Testis (tissue), 3 donors: ENCODE measurements around the gene VEGFA. TPM values are rescaled to one million over a fixed set of nuclear protein-coding genes. Genes with fewer than 3 reads are reported as not detected.

Experiments
- DNase-seq: peaks from one replicate; pipeline ENCODE4 v3.0.0-alpha.2; 2019
- H3K27ac ChIP-seq, 2 donors: fragments of 200-600 bp; sonication (generic); one replicate each; pipeline ENCODE4 v1.5.1; 2019
- H3K27me3 ChIP-seq: fragments of 200-600 bp; sonication (generic); one replicate; pipeline ENCODE4 v1.5.1; 2019
- H3K36me3 ChIP-seq: fragments of 200-600 bp; sonication (generic); one replicate; pipeline ENCODE4 v1.5.1; 2017; ENCODE audit warnings: low read depth; ENCODE audit errors: missing control alignments
- H3K4me1 ChIP-seq: fragments of 200-600 bp; sonication (generic); one replicate; pipeline ENCODE4 v1.5.1; 2019
- H3K4me3 ChIP-seq, 2 donors: fragments of 200-600 bp; sonication (generic); one replicate each; pipeline ENCODE4 v1.5.1; 2017 to 2019
- H3K9me3 ChIP-seq: fragments of 200-600 bp; sonication (generic); one replicate; pipeline ENCODE4 v1.5.1; 2017
- CTCF ChIP-seq, 3 experiments: fragments of 450-650 bp in 2 of 3; fragments of 200-600 bp in 1 of 3; sonication (generic) in 1 of 3; IDR thresholded peaks; one replicate each; pipeline ENCODE4 v1.5.1; 2016 to 2019; ENCODE audit warnings: antibody characterized with exemption in 3 of 3, mild to moderate bottlenecking in 2 of 3, moderate library complexity in 1 of 3
- POLR2A ChIP-seq: fragments of 450-650 bp; IDR thresholded peaks from one replicate; pipeline ENCODE4 v1.6.1; 2017; ENCODE audit warnings: antibody characterized with exemption, mild to moderate bottlenecking, moderate library complexity
- whole genome bisulfite sequencing, 2 donors: methylation state at CpG; one replicate each; pipeline ENCODE4 v1.1.5; 2018; 5-methylcytosine and 5-hydroxymethylcytosine counted together
- intact Hi-C: fragments of 100-400 bp; cut with DNase I; formaldehyde crosslinking; loops from one replicate; pipeline ENCODE4 v1.15.1; 2023; ENCODE audit warnings: low total_unique reads
- polyA plus RNA-seq: library from polyadenylated mRNA; stranded (reverse); fragments of 350-450 nt; fragmentation: Illumina TruSeq; extraction: RNeasy Lipid Tissue Mini Kit (QIAGEN cat#74804); gene quantifications from one replicate; pipeline ENCODE4 v1.2.3, GENCODE V29; 2014; ENCODE audit warnings: low read depth, low replicate concordance; ENCODE audit not compliant: insufficient read depth
- total RNA-seq, 2 donors: library from RNA; depleted of rRNA; stranded (reverse); fragments of >200 nt; gene quantifications; one replicate each; pipeline ENCODE4 v1.2.3, GENCODE V29; 2016

Gene VEGFA
- total and polyA plus RNA-seq, 3 donors from 2014 or later, result 6.1 to 15.2 (median 14.9) TPM

- H3K9me3 ChIP-seq, result no peaks in the 10 kb centered on the region
- intact Hi-C loops, result no loop called here
- no peak overlapping the region for H3K27ac ChIP-seq
- WGBS, 2 donors, result 46 to 81% methylated on average over 2 to 6 of the region's 6 CpGs
- H3K36me3 ChIP-seq, result no peaks in the 10 kb centered on the region
- no peak overlapping the region for H3K4me3 ChIP-seq
- no peak for DNase-seq
- TF ChIP-seq CTCF (IDR thresholded peaks at IDR 0.05), result no peak
- no peak for TF ChIP-seq POLR2A
- no peaks in the 10 kb centered on the region for H3K4me1 ChIP-seq
- no peaks in the 10 kb centered on the region for H3K27me3 ChIP-seq
Observed at GRCh38 chr6:43799551-43800297, 29.7 kb downstream of the VEGFA start.

- H3K4me1 ChIP-seq, result no peaks in the 10 kb centered on the region
- no peaks in the 10 kb centered on the region for H3K36me3 ChIP-seq
- no peak for DNase-seq
- H3K9me3 ChIP-seq, result no peaks in the 10 kb centered on the region
- H3K27ac ChIP-seq, result no peak overlapping the region
- WGBS, 2 donors, result 64 to 71% methylated on average over 3 of the region's 3 CpGs
- TF ChIP-seq CTCF (IDR thresholded peaks at IDR 0.05) (no peak), POLR2A (no peak)
- no peaks in the 10 kb centered on the region for H3K27me3 ChIP-seq
- intact Hi-C loops, result no loop called here
- H3K4me3 ChIP-seq, result no peak overlapping the region
Observed at GRCh38 chr6:43800298-43800623, 30.2 kb downstream of the VEGFA start.

GRCh38 chr6:43800746-43801494, 30.9 kb downstream of the VEGFA start:
- no peak overlapping the region for H3K4me3 ChIP-seq
- TF ChIP-seq POLR2A (no peak), CTCF (IDR thresholded peaks at IDR 0.05) (no peak)
- H3K9me3 ChIP-seq, result no peaks in the 10 kb centered on the region
- no peaks in the 10 kb centered on the region for H3K27me3 ChIP-seq
- no peaks in the 10 kb centered on the region for H3K36me3 ChIP-seq
- 84 to 90% methylated on average over 10 of the region's 10 CpGs for WGBS, 2 donors
- DNase-seq, result no peak
- no peak overlapping the region for H3K27ac ChIP-seq
- intact Hi-C loops, result no loop called here
- no peaks in the 10 kb centered on the region for H3K4me1 ChIP-seq

- WGBS, 2 donors, result 86 to 94% methylated on average over 16 of the region's 16 CpGs
- Histone ChIP-seq H3K36me3 (no peaks in the 10 kb centered on the region), H3K27ac (no peak overlapping the region), H3K4me3 (no peak overlapping the region), H3K4me1 (no peaks in the 10 kb centered on the region), H3K27me3 (no peaks in the 10 kb centered on the region), H3K9me3 (no peaks in the 10 kb centered on the region)
- no peak for DNase-seq
- no peak for TF ChIP-seq POLR2A
- no peak for TF ChIP-seq CTCF (IDR thresholded peaks at IDR 0.05)
- intact Hi-C loops, result no loop called here
Observed at GRCh38 chr6:43801495-43802181, 31.6 kb downstream of the VEGFA start.
